Dendritic cell treated with granulocyte-macrophage colony-stimulating factor and Interleukin-4, amounts not matched to agents 40 ng/mL and 50 ng/mL, for 4 days (primary cell): ENCODE data around the gene PDK3.

Experiments used
- H3K27ac Mint-ChIP-seq: one replicate; pipeline ENCODE4 v1.8.0; 2022; ENCODE audit warnings: mild to moderate bottlenecking, mixed read lengths
- H3K27me3 Mint-ChIP-seq: one replicate; pipeline ENCODE4 v1.8.0; 2022; ENCODE audit warnings: mild to moderate bottlenecking, mixed read lengths
- H3K36me3 Mint-ChIP-seq: one replicate; pipeline ENCODE4 v1.8.0; 2022; ENCODE audit warnings: low read depth, mixed read lengths
- H3K4me1 Mint-ChIP-seq: one replicate; pipeline ENCODE4 v1.8.0; 2022; ENCODE audit warnings: low read depth, mixed read lengths
- H3K4me3 Mint-ChIP-seq: one replicate; pipeline ENCODE4 v1.8.0; 2022; ENCODE audit warnings: mild to moderate bottlenecking, moderate library complexity, mixed read lengths
- H3K9me3 Mint-ChIP-seq: one replicate; pipeline ENCODE4 v1.8.0; 2022; ENCODE audit warnings: mixed read lengths
- intact Hi-C: fragments of 100-400 bp; cut with micrococcal nuclease; formaldehyde crosslinking; loops from one replicate; pipeline ENCODE4 v1.15.0; 2022

The PDK3 gene

GRCh38 chrX:24547961-24548360, 82.9 kb downstream of the PDK3 start:
- H3K27ac Mint-ChIP-seq = no peak overlapping the region
- H3K9me3 Mint-ChIP-seq = no peaks in the 10 kb centered on the region
- H3K4me1 Mint-ChIP-seq = no peaks in the 10 kb centered on the region
- intact Hi-C loops = no loop called here
- H3K27me3 Mint-ChIP-seq = no peaks in the 10 kb centered on the region
- H3K36me3 Mint-ChIP-seq = peaks cover 11% of the 10 kb centered on the region
- H3K4me3 Mint-ChIP-seq = no peak overlapping the region

- Mint-ChIP-seq H3K27ac (no peak overlapping the region), H3K36me3 (no peaks in the 10 kb centered on the region), H3K4me1 (no peaks in the 10 kb centered on the region), H3K4me3 (no peak overlapping the region), H3K9me3 (no peaks in the 10 kb centered on the region), H3K27me3 (no peaks in the 10 kb centered on the region)
- intact Hi-C loops = no loop called here
These were observed 85.1 kb downstream of the PDK3 start for GRCh38 chrX:24550166-24550565.

- H3K36me3 Mint-ChIP-seq = no peaks in the 10 kb centered on the region
- no peaks in the 10 kb centered on the region for H3K4me1 Mint-ChIP-seq
- H3K27me3 Mint-ChIP-seq = no peaks in the 10 kb centered on the region
- intact Hi-C loops = no loop called here
- H3K9me3 Mint-ChIP-seq = no peaks in the 10 kb centered on the region
- H3K4me3 Mint-ChIP-seq = no peak overlapping the region
- no peak overlapping the region for H3K27ac Mint-ChIP-seq
These were observed 87.9 kb downstream of the PDK3 start for GRCh38 chrX:24553011-24553410.

- intact Hi-C loops = loop anchor here (5.0 kb wide), 1 partner anchor 164 kb away; no protein-coding TSS in a partner anchor
- no peaks in the 10 kb centered on the region for H3K36me3 Mint-ChIP-seq
- no peaks in the 10 kb centered on the region for H3K27me3 Mint-ChIP-seq
- H3K9me3 Mint-ChIP-seq = no peaks in the 10 kb centered on the region
- no peak overlapping the region for H3K27ac Mint-ChIP-seq
- H3K4me3 Mint-ChIP-seq = no peak overlapping the region
- no peaks in the 10 kb centered on the region for H3K4me1 Mint-ChIP-seq
These were observed 96.0 kb downstream of the PDK3 start for GRCh38 chrX:24561121-24561520.

GRCh38 chrX:24563291-24564010, 98.4 kb downstream of the PDK3 start:
- Mint-ChIP-seq H3K9me3 (no peaks in the 10 kb centered on the region), H3K4me3 (no peak overlapping the region), H3K36me3 (no peaks in the 10 kb centered on the region), H3K27ac (no peak overlapping the region), H3K27me3 (no peaks in the 10 kb centered on the region), H3K4me1 (no peaks in the 10 kb centered on the region)
- intact Hi-C loops = loop anchor here (5.0 kb wide), 1 partner anchor 166 kb away; no protein-coding TSS in a partner anchor

- no peak overlapping the region for H3K27ac Mint-ChIP-seq
- intact Hi-C loops = no loop called here
- H3K9me3 Mint-ChIP-seq = no peaks in the 10 kb centered on the region
- H3K4me1 Mint-ChIP-seq = no peaks in the 10 kb centered on the region
- no peaks in the 10 kb centered on the region for H3K27me3 Mint-ChIP-seq
- no peaks in the 10 kb centered on the region for H3K36me3 Mint-ChIP-seq
- no peak overlapping the region for H3K4me3 Mint-ChIP-seq
These were observed 101.2 kb downstream of the PDK3 start for GRCh38 chrX:24566240-24566639.

- no peak overlapping the region for H3K27ac Mint-ChIP-seq
These were observed 102.1 kb downstream of the PDK3 start for GRCh38 chrX:24567169-24567568.

GRCh38 chrX:24574743-24575142, 109.7 kb downstream of the PDK3 start:
- Mint-ChIP-seq H3K27ac (no peak overlapping the region), H3K36me3 (no peaks in the 10 kb centered on the region), H3K27me3 (no peaks in the 10 kb centered on the region), H3K9me3 (no peaks in the 10 kb centered on the region), H3K4me3 (no peak overlapping the region), H3K4me1 (no peaks in the 10 kb centered on the region)
- intact Hi-C loops = no loop called here

More at GRCh38 chrX:24567169-24567568, 102.1 kb downstream of the PDK3 start:
- H3K27me3 Mint-ChIP-seq = no peaks in the 10 kb centered on the region
- no peaks in the 10 kb centered on the region for H3K4me1 Mint-ChIP-seq
- H3K36me3 Mint-ChIP-seq = no peaks in the 10 kb centered on the region
- intact Hi-C loops = no loop called here
- no peak overlapping the region for H3K4me3 Mint-ChIP-seq
- H3K9me3 Mint-ChIP-seq = no peaks in the 10 kb centered on the region

- Mint-ChIP-seq H3K27ac (no peak overlapping the region), H3K36me3 (no peaks in the 10 kb centered on the region), H3K9me3 (no peaks in the 10 kb centered on the region), H3K4me3 (no peak overlapping the region), H3K4me1 (no peaks in the 10 kb centered on the region), H3K27me3 (no peaks in the 10 kb centered on the region)
- intact Hi-C loops = no loop called here
These were observed 110.4 kb downstream of the PDK3 start for GRCh38 chrX:24575496-24575895.

- Mint-ChIP-seq H3K4me3 (no peak overlapping the region), H3K9me3 (no peaks in the 10 kb centered on the region), H3K36me3 (no peaks in the 10 kb centered on the region), H3K27ac (no peak overlapping the region), H3K4me1 (no peaks in the 10 kb centered on the region), H3K27me3 (no peaks in the 10 kb centered on the region)
- intact Hi-C loops = no loop called here
These were observed 112.0 kb downstream of the PDK3 start for GRCh38 chrX:24577091-24577490.
